ENCODE data around the gene GATAD2B.
A peak's percentile ranks its signal among the peaks of the same experiment; 100 is the strongest.

The GATAD2B gene

GRCh38 chr1:153799566-153800465 lies 123.0 kb downstream of the GATAD2B start:
- Histone ChIP-seq H3K27ac (no peak overlapping the region), H2AFZ (no peak overlapping the region), H3K4me1 (no peaks in the 10 kb centered on the region), H3K4me3 (ENCODE audit: low read depth, low read length) (no peak overlapping the region), H3K79me2 (no peaks in the 10 kb centered on the region), H3K36me3 (ENCODE audit: control insufficient read depth, insufficient read depth, low read length) (no peaks in the 10 kb centered on the region), H3K27me3 (ENCODE audit: control insufficient read depth, insufficient read depth, low read length) (no peaks in the 10 kb centered on the region), H3K9me3 (ENCODE audit: control insufficient read depth, low read length) (no peaks in the 10 kb centered on the region), H3K9ac (no peak overlapping the region), H3K4me2 (ENCODE audit: low read length) (no peak overlapping the region)
- no peak for TF ChIP-seq CTCF (IDR thresholded peaks at IDR 0.05)

- TF ChIP-seq CTCF (IDR thresholded peaks at IDR 0.05), result no peak
- no peaks in the 10 kb centered on the region for H3K36me3 ChIP-seq (ENCODE audit: control insufficient read depth, insufficient read depth, low read length)
- H3K9me3 ChIP-seq (ENCODE audit: control insufficient read depth, low read length), result no peaks in the 10 kb centered on the region
- no peak overlapping the region for H3K27ac ChIP-seq
- H3K27me3 ChIP-seq (ENCODE audit: control insufficient read depth, insufficient read depth, low read length), result no peaks in the 10 kb centered on the region
- H2AFZ ChIP-seq, result no peak overlapping the region
- H3K79me2 ChIP-seq, result no peaks in the 10 kb centered on the region
- no peak overlapping the region for H3K4me3 ChIP-seq (ENCODE audit: low read depth, low read length)
- H3K4me2 ChIP-seq (ENCODE audit: low read length), result no peak overlapping the region
- no peak overlapping the region for H3K9ac ChIP-seq
- no peaks in the 10 kb centered on the region for H3K4me1 ChIP-seq
Measured at GRCh38 chr1:153799016-153799415, 123.8 kb downstream of the GATAD2B start.

GRCh38 chr1:153798468-153798780 lies 124.3 kb downstream of the GATAD2B start:
- Histone ChIP-seq H3K79me2 (no peaks in the 10 kb centered on the region), H3K9me3 (ENCODE audit: control insufficient read depth, low read length) (no peaks in the 10 kb centered on the region), H3K36me3 (ENCODE audit: control insufficient read depth, insufficient read depth, low read length) (no peaks in the 10 kb centered on the region), H3K9ac (no peak overlapping the region), H3K4me3 (ENCODE audit: low read depth, low read length) (no peak overlapping the region), H3K27ac (no peak overlapping the region), H3K4me1 (no peaks in the 10 kb centered on the region), H3K4me2 (ENCODE audit: low read length) (no peak overlapping the region), H2AFZ (no peak overlapping the region), H3K27me3 (ENCODE audit: control insufficient read depth, insufficient read depth, low read length) (no peaks in the 10 kb centered on the region)
- TF ChIP-seq CTCF (IDR thresholded peaks at IDR 0.05), result no peak

DNA sequence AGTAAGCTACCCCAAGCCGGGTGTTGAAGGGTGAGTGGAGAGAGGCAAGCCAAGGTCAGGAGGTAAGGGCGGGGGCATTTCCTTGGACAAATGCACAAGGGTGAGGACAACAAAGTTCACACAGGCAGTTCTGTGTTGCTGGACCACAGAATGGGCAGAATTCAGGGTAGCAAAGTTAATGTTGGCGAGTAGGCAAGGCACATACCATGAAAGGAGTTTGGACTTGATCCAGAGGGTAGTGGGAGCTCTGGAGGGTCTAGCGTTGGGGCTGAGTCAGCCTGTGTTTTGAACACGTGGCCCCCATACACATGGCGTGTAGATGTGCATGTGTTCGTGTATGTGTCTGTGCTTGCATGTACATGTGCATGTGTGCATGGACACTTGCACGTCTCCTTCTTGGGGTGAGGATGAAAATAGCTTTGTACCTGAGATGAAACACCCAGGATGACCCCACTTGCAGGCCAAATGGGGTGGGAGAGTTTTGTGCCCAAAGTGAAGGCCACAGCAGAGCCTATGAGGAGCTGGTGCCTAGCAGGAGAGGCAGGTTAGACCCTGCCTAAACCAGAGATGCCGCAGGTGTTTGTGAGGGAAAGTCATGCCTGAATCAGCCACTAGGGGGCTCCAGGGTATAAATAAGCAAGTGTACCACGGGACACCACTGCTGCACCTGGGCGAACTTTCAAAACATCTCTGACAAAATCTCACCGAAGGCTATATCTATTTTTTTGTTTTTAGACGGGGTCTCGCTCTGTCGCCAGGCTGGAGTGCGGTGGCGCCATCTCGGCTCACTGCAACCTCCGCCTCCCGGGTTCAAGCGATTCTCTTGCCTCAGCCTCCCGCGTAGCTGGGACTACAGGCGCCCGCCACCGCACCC lies 125.7 kb downstream of the GATAD2B start:
- Histone ChIP-seq H3K27ac (no peak overlapping the region), H3K79me2 (no peaks in the 10 kb centered on the region), H3K9me3 (ENCODE audit: control insufficient read depth, low read length) (no peaks in the 10 kb centered on the region), H3K36me3 (ENCODE audit: control insufficient read depth, insufficient read depth, low read length) (no peaks in the 10 kb centered on the region), H2AFZ (no peak overlapping the region), H3K27me3 (ENCODE audit: control insufficient read depth, insufficient read depth, low read length) (no peaks in the 10 kb centered on the region), H3K4me3 (ENCODE audit: low read depth, low read length) (no peak overlapping the region), H3K4me1 (no peaks in the 10 kb centered on the region), H3K4me2 (ENCODE audit: low read length) (no peak overlapping the region), H3K9ac (no peak overlapping the region)
- peak; percentile 71 for TF ChIP-seq CTCF (IDR thresholded peaks at IDR 0.05)
